Occipital lobe (tissue), 2 donors: ENCODE data around the gene ADGRF3. TPM values are rescaled to one million over a fixed set of nuclear protein-coding genes. Genes with fewer than 3 reads are reported as not detected.
"Not testable (repeated sequence)": the region's sequence is repeated elsewhere in the genome, so short reads cannot be mapped to it uniquely, and the experiment has no call there.

ENCODE experiments used
- DNase-seq: peaks from one replicate; lab custom pipeline; 2025; lab: John Stamatoyannopoulos, UW
- total RNA-seq: library from RNA; depleted of rRNA; stranded (reverse); fragments of >200 nt; gene quantifications from one replicate; pipeline ENCODE4 v1.2.3, GENCODE V29; 2014

The ADGRF3 gene
- total RNA-seq, 1 donor from 2014 or later, result 0.16 TPM

- DNase-seq, result no peak
Observed at GRCh38 chr2:26352892-26353291, 6.3 kb upstream of the ADGRF3 start.

GRCh38 chr2:26351375-26352090 is 4.9 kb upstream of the ADGRF3 start:
- no peak for DNase-seq

GRCh38 chr2:26349690-26350089 is 3.1 kb upstream of the ADGRF3 start:
- DNase-seq, result no peak

GRCh38 chr2:26347286-26347865 is 787 bp upstream of the ADGRF3 start:
- DNase-seq, result no peak

- DNase-seq, result peak; percentile 99
Observed at GRCh38 chr2:26345545-26346453, 790 bp downstream of the ADGRF3 start, which contains the start of gene SELENOI. Gene SELENOI, plus strand, starts transcription at chr2:26346143. Its CDS starts 90 bp downstream, at chr2:26346233.

GRCh38 chr2:26345283-26345544 is 1.4 kb downstream of the ADGRF3 start:
- no peak for DNase-seq

GRCh38 chr2:26344581-26345282 is 1.9 kb downstream of the ADGRF3 start:
- DNase-seq, result no peak

- DNase-seq, result no peak
Observed at GRCh38 chr2:26340831-26341230, 5.8 kb downstream of the ADGRF3 start.

- DNase-seq, result no peak
Observed at GRCh38 chr2:26337298-26337697, 9.3 kb downstream of the ADGRF3 start.

- DNase-seq, result no peak
Observed at GRCh38 chr2:26336719-26337118, 9.9 kb downstream of the ADGRF3 start.

- no peak for DNase-seq
Observed at GRCh38 chr2:26335231-26335630, 11.4 kb downstream of the ADGRF3 start.

- DNase-seq, result no peak
Observed at GRCh38 chr2:26333293-26333692, 13.3 kb downstream of the ADGRF3 start.

GRCh38 chr2:26331321-26331720 is 15.3 kb downstream of the ADGRF3 start:
- not testable (repeated sequence) for DNase-seq

GRCh38 chr2:26330604-26331003 is 16.0 kb downstream of the ADGRF3 start:
- DNase-seq, result no peak

- peak; percentile 75 for DNase-seq
Observed at GRCh38 chr2:26330114-26330549, 16.5 kb downstream of the ADGRF3 start.

GRCh38 chr2:26329083-26329482 is 17.5 kb downstream of the ADGRF3 start:
- not testable (repeated sequence) for DNase-seq

- no peak for DNase-seq
Observed at GRCh38 chr2:26327291-26328272, 19.0 kb downstream of the ADGRF3 start.

GRCh38 chr2:26326514-26326913 is 20.1 kb downstream of the ADGRF3 start:
- no peak for DNase-seq

- no peak for DNase-seq
Observed at GRCh38 chr2:26325851-26326250, 20.7 kb downstream of the ADGRF3 start.

GRCh38 chr2:26324903-26325302 is 21.7 kb downstream of the ADGRF3 start:
- DNase-seq, result no peak
